Stromal cell of bone marrow (primary cell): ENCODE data around the gene SLC25A51.
"Not testable (repeated sequence)": the region's sequence is repeated elsewhere in the genome, so short reads cannot be mapped to it uniquely, and the experiment has no call there.

Source experiments
- DNase-seq: peaks from one replicate; pipeline ENCODE4 v3.0.0-alpha.2; 2012; ENCODE audit warnings: low read depth

The SLC25A51 gene

GRCh38 chr9:37902796-37903646, 906 bp downstream of the SLC25A51 start:
- DNase-seq = peak; percentile 52

- DNase-seq = no peak
Observed at GRCh38 chr9:37902131-37902530, 1.8 kb downstream of the SLC25A51 start.

GRCh38 chr9:37899041-37899440, 4.9 kb downstream of the SLC25A51 start:
- DNase-seq = peak; percentile 34

GRCh38 chr9:37897665-37898064, 6.3 kb downstream of the SLC25A51 start:
- DNase-seq = no peak

- DNase-seq = no peak
Observed at GRCh38 chr9:37892063-37892462, 11.9 kb downstream of the SLC25A51 start.

GRCh38 chr9:37891042-37891441, 12.9 kb downstream of the SLC25A51 start:
- not testable (repeated sequence) for DNase-seq

- DNase-seq = no peak
Observed at GRCh38 chr9:37889536-37889935, 14.4 kb downstream of the SLC25A51 start.

GRCh38 chr9:37887977-37888583, 15.8 kb downstream of the SLC25A51 start:
- not testable (repeated sequence) for DNase-seq

GRCh38 chr9:37880916-37881479, 22.9 kb downstream of the SLC25A51 start:
- no peak for DNase-seq

GRCh38 chr9:37876376-37876775, 27.6 kb downstream of the SLC25A51 start:
- no peak for DNase-seq

GRCh38 chr9:37873955-37874354, 30.0 kb downstream of the SLC25A51 start:
- DNase-seq = no peak

GRCh38 chr9:37870799-37871176, 33.1 kb downstream of the SLC25A51 start:
- DNase-seq = no peak

GRCh38 chr9:37870081-37870798, 33.7 kb downstream of the SLC25A51 start:
- no peak for DNase-seq

- no peak for DNase-seq
Observed at GRCh38 chr9:37862530-37862929, 41.4 kb downstream of the SLC25A51 start.

GRCh38 chr9:37859043-37859442, 44.9 kb downstream of the SLC25A51 start:
- DNase-seq = no peak

GRCh38 chr9:37856551-37856950, 47.4 kb downstream of the SLC25A51 start:
- DNase-seq = no peak

- DNase-seq = no peak
Observed at GRCh38 chr9:37852222-37852621, 51.7 kb downstream of the SLC25A51 start.

GRCh38 chr9:37840560-37841194, 63.2 kb downstream of the SLC25A51 start:
- DNase-seq = peak; percentile 43

GRCh38 chr9:37839496-37840461, 64.1 kb downstream of the SLC25A51 start:
- DNase-seq = no peak
